ENCODE results near the gene NT5DC1. TPM values are rescaled to one million over a fixed set of nuclear protein-coding genes. Genes with fewer than 3 reads are reported as not detected.

NT5DC1 gene
- total and polyA plus RNA-seq, 2 donors (not counting 1 experiment from before 2014, with no cell fraction given) = 26.4 to 54.8 TPM

GRCh38 chr6:116064666-116065065 lies 36.0 kb upstream of the NT5DC1 start:
- H3K36me3 ChIP-seq (replicated peaks in 1 of 2; ENCODE audit: control extremely low read depth in 1 of 2, control insufficient read depth in 1 of 2, extremely low read depth in 1 of 2, insufficient read depth in 2 of 2, low read length in 1 of 2) = no peaks in the 10 kb centered on the region
- H2AFZ ChIP-seq (ENCODE audit: insufficient read depth, low read depth, low read length, poor library complexity, severe bottlenecking) = no peak overlapping the region
- peaks cover 12% of the 10 kb centered on the region for H3K27me3 Mint-ChIP-seq
- TF ChIP-seq EZH2 (IDR thresholded peaks at IDR 0.05; ENCODE audit: borderline replicate concordance, insufficient read depth, low read depth, low read length, poor library complexity, severe bottlenecking) (no peak), CTCF (IDR thresholded peaks at IDR 0.05) (no peak)
- intact Hi-C loops (cut with micrococcal nuclease) = no loop called here
- peaks cover 4% of the 10 kb centered on the region for H3K4me1 Mint-ChIP-seq
- H3K27ac ChIP-seq (ENCODE audit: low read length in 2 of 2) = no peak overlapping the region
- no peak overlapping the region for H3K4me3 ChIP-seq (ENCODE audit: control extremely low read depth in 1 of 5, extremely low read depth in 1 of 5, insufficient read depth in 1 of 5, low read depth in 2 of 5, low read length in 4 of 5)
- peaks cover 0 to 3% (median 0%) of the 10 kb centered on the region in 4 experiments for H3K27me3 ChIP-seq (replicated peaks in 1 of 4; ENCODE audit: control extremely low read depth in 1 of 4, control insufficient read depth in 3 of 4, insufficient read depth in 4 of 4, low read length in 3 of 4)
- no peak for ATAC-seq (ENCODE audit: low read depth)
- no peak for DNase-seq
- H3K79me2 ChIP-seq (ENCODE audit: control insufficient read depth, insufficient read depth, low read length) = no peaks in the 10 kb centered on the region
- H3K9me3 Mint-ChIP-seq (ENCODE audit: insufficient read depth) = no peaks in the 10 kb centered on the region
- no peaks in the 10 kb centered on the region for H4K20me1 ChIP-seq (ENCODE audit: control insufficient read depth, insufficient read depth, low read length, poor library complexity, severe bottlenecking)
- H3K27ac Mint-ChIP-seq = no peak overlapping the region
- CTCF ChIA-PET = no interaction called here
- no peaks in the 10 kb centered on the region for H3K9me3 ChIP-seq (ENCODE audit: control extremely low read depth in 1 of 3, control insufficient read depth in 2 of 3, insufficient read depth in 1 of 3, low read length in 2 of 3)
- no peak overlapping the region for H3K9ac ChIP-seq (ENCODE audit: low read length)
- H3K4me3 Mint-ChIP-seq = no peak overlapping the region
- H3K4me1 ChIP-seq (ENCODE audit: control insufficient read depth in 2 of 2, insufficient read depth in 2 of 2, low read length in 2 of 2) = no peaks in the 10 kb centered on the region
- no peak overlapping the region for H3K4me2 ChIP-seq (replicated peaks; ENCODE audit: low read depth, low read length, poor library complexity, severe bottlenecking)
- POLR2A ChIA-PET = no interaction called here

DNA sequence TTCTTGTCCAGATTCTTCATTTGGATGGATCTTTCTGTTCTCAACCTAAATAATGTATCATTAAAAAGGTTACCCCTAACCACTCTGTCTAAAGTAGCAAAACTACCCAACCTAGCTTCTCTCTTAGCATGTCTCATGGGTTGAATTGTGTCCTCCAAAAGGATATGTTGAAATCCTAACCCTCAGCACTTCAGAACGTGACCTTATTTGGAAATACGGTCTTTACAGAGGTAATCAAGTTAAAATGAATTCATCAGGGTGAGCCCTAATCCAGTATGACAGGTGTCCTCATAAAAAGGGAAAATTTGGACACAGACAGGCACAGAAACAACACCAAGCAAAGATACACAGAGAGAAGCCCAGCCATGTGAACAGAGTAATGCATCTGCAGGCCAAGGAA lies 33.9 kb upstream of the NT5DC1 start:
- Histone ChIP-seq H3K79me2 (ENCODE audit: control insufficient read depth, insufficient read depth, low read length) (no peaks in the 10 kb centered on the region), H3K9ac (ENCODE audit: low read length) (no peak overlapping the region), H3K27ac (ENCODE audit: low read length in 2 of 2) (no peak overlapping the region), H3K9me3 (ENCODE audit: control extremely low read depth in 1 of 3, control insufficient read depth in 2 of 3, insufficient read depth in 1 of 3, low read length in 2 of 3) (no peaks in the 10 kb centered on the region), H3K27me3 (replicated peaks in 1 of 4; ENCODE audit: control extremely low read depth in 1 of 4, control insufficient read depth in 3 of 4, insufficient read depth in 4 of 4, low read length in 3 of 4) (peaks cover 0 to 3% (median 0%) of the 10 kb centered on the region in 4 experiments), H3K4me1 (ENCODE audit: control insufficient read depth in 2 of 2, insufficient read depth in 2 of 2, low read length in 2 of 2) (no peaks in the 10 kb centered on the region), H3K4me3 (ENCODE audit: control extremely low read depth in 1 of 5, extremely low read depth in 1 of 5, insufficient read depth in 1 of 5, low read depth in 2 of 5, low read length in 4 of 5) (no peak overlapping the region), H3K4me2 (replicated peaks; ENCODE audit: low read depth, low read length, poor library complexity, severe bottlenecking) (no peak overlapping the region), H3K36me3 (replicated peaks in 1 of 2; ENCODE audit: control extremely low read depth in 1 of 2, control insufficient read depth in 1 of 2, extremely low read depth in 1 of 2, insufficient read depth in 2 of 2, low read length in 1 of 2) (no peaks in the 10 kb centered on the region), H2AFZ (ENCODE audit: insufficient read depth, low read depth, low read length, poor library complexity, severe bottlenecking) (no peak overlapping the region), H4K20me1 (ENCODE audit: control insufficient read depth, insufficient read depth, low read length, poor library complexity, severe bottlenecking) (no peaks in the 10 kb centered on the region)
- TF ChIP-seq EZH2 (IDR thresholded peaks at IDR 0.05; ENCODE audit: borderline replicate concordance, insufficient read depth, low read depth, low read length, poor library complexity, severe bottlenecking) = no peak
- TF ChIP-seq CTCF (IDR thresholded peaks at IDR 0.05) = no peak
- no peaks in the 10 kb centered on the region for H3K4me1 Mint-ChIP-seq
- no peak for DNase-seq
- POLR2A ChIA-PET = no interaction called here
- CTCF ChIA-PET = no interaction called here
- intact Hi-C loops (cut with micrococcal nuclease) = no loop called here
- no peak overlapping the region for H3K27ac Mint-ChIP-seq
- H3K4me3 Mint-ChIP-seq = no peak overlapping the region
- H3K27me3 Mint-ChIP-seq = peaks cover 7% of the 10 kb centered on the region
- H3K9me3 Mint-ChIP-seq (ENCODE audit: insufficient read depth) = no peaks in the 10 kb centered on the region
- WGBS (ENCODE audit: insufficient coverage) = 80% methylated on average over 1 of the region's 2 CpGs
- ATAC-seq (ENCODE audit: low read depth) = no peak
